ENCODE data around the gene CT45A5.
A peak's percentile ranks its signal among the peaks of the same experiment; 100 is the strongest.
"Not testable (repeated sequence)": the region's sequence is repeated elsewhere in the genome, so short reads cannot be mapped to it uniquely, and the experiment has no call there.

CT45A5 gene

GRCh38 chrX:135785403-135785802, at the start of gene CT45A5:
TSS of gene CT45A5 (minus strand) at chrX:135785503. CDS start at chrX:135781729, 3,774 bp downstream.
- DNase-seq = not testable (repeated sequence)

- DNase-seq = not testable (repeated sequence)
Measured at GRCh38 chrX:135819912-135820311, 34.6 kb upstream of the CT45A5 start, which contains the start of gene CT45A2. TSS of gene CT45A2 (minus strand) at chrX:135820012. CDS start at chrX:135816265, 3,747 bp downstream.

- not testable (repeated sequence) for DNase-seq
Measured at GRCh38 chrX:135802687-135803086, 17.4 kb upstream of the CT45A5 start, which contains the start of gene CT45A6. TSS of gene CT45A6 (minus strand) at chrX:135802787. CDS start at chrX:135798993, 3,794 bp downstream.

GRCh38 chrX:135768091-135768490, 17.2 kb downstream of the CT45A5 start, which contains the start of gene CT45A3:
TSS of gene CT45A3 (minus strand) at chrX:135768191. CDS start at chrX:135764444, 3,747 bp downstream.
- not testable (repeated sequence) for DNase-seq

GRCh38 chrX:135744739-135745138, 40.6 kb downstream of the CT45A5 start:
- DNase-seq = not testable (repeated sequence)

GRCh38 chrX:135741192-135741715, 44.0 kb downstream of the CT45A5 start:
- DNase-seq = no peak

GRCh38 chrX:135740681-135741149, 44.6 kb downstream of the CT45A5 start:
- DNase-seq = peak; percentile 5 to 16

GRCh38 chrX:135737366-135738071, 47.8 kb downstream of the CT45A5 start:
- DNase-seq = no peak

GRCh38 chrX:135734666-135735065, 50.6 kb downstream of the CT45A5 start:
- not testable (repeated sequence) for DNase-seq

All from activated CD4-positive, alpha-beta T cell treated with anti-CD3 and anti-CD28 coated beads for 4 hours (primary cell).